Fibroblast of mammary gland (primary cell): ENCODE measurements around the gene PSMA7.
"Not testable (repeated sequence)": the region's sequence is repeated elsewhere in the genome, so short reads cannot be mapped to it uniquely, and the experiment has no call there.

Experiments
- DNase-seq: peaks from one replicate; pipeline ENCODE4 v3.0.0-alpha.2; 2010; ENCODE audit warnings: low read depth
- H3K4me3 ChIP-seq: 2 replicates; pipeline ENCODE4 v1.5.1; 2011; ENCODE audit warnings: low read depth, mild to moderate bottlenecking, low read length, moderate library complexity; ENCODE audit not compliant: control insufficient read depth
- CTCF ChIP-seq: conservative IDR thresholded peaks from 2 replicates; pipeline ENCODE4 v1.5.1; 2011; ENCODE audit warnings: low read depth, low read length, inconsistent platforms; ENCODE audit not compliant: control insufficient read depth, insufficient read depth

PSMA7 gene

GRCh38 chr20:62155428-62156253 lies 12.4 kb upstream of the PSMA7 start:
- TF ChIP-seq CTCF: no peak
- no peak overlapping the region for H3K4me3 ChIP-seq
- DNase-seq: no peak

- no peak for TF ChIP-seq CTCF
- no peak overlapping the region for H3K4me3 ChIP-seq
- no peak for DNase-seq
Observed at GRCh38 chr20:62151835-62152364, 8.7 kb upstream of the PSMA7 start.

- no peak for TF ChIP-seq CTCF
- no peak overlapping the region for H3K4me3 ChIP-seq
- no peak for DNase-seq
Observed at GRCh38 chr20:62151225-62151624, 8.0 kb upstream of the PSMA7 start.

GRCh38 chr20:62150310-62150575 lies 7.0 kb upstream of the PSMA7 start:
- no peak overlapping the region for H3K4me3 ChIP-seq
- no peak for TF ChIP-seq CTCF
- DNase-seq: no peak

GRCh38 chr20:62149532-62150309 lies 6.5 kb upstream of the PSMA7 start:
- no peak for DNase-seq
- no peak overlapping the region for H3K4me3 ChIP-seq
- no peak for TF ChIP-seq CTCF

GRCh38 chr20:62148908-62149314 lies 5.7 kb upstream of the PSMA7 start:
- no peak for DNase-seq
- no peak for TF ChIP-seq CTCF
- H3K4me3 ChIP-seq: no peak overlapping the region

GRCh38 chr20:62148383-62148782 lies 5.2 kb upstream of the PSMA7 start:
- H3K4me3 ChIP-seq, DNase-seq: not testable (repeated sequence)
